HCT116 (cell line): ENCODE measurements around the gene ACTRT1. TPM values are rescaled to one million over a fixed set of nuclear protein-coding genes. Genes with fewer than 3 reads are reported as not detected.

Source experiments
- ATAC-seq: fragments of 200-7000 bp; cut with Tn5 transposase; 2 replicates; pipeline ENCODE4 v1.9.1; 2020; ENCODE audit warnings: mild to moderate bottlenecking, moderate library complexity
- BruUV-seq: library from RNA; stranded (reverse); fragments of 400-500 nt; replicated peaks from 2 replicates; lab custom pipeline; 2021; lab: Mats Ljungman, UMichigan
- CTCF ChIA-PET: fragments of 300-600 bp; sonication (Branson Sonifier 250); formaldehyde crosslinking; loops from one replicate; lab custom pipeline; 2021; ENCODE audit warnings: antibody characterized with exemption; lab: Charles Lee
- POLR2A ChIA-PET: fragments of 300-600, 350-600 bp; sonication (Branson Sonifier 250); formaldehyde crosslinking; loops from one replicate; lab custom pipeline; 2021; ENCODE audit warnings: antibody characterized with exemption; lab: Charles Lee
- RAD21 ChIA-PET, 2 experiments: fragments of 300-600 bp; sonication (Branson Sonifier 250); formaldehyde crosslinking; loops; one replicate each; lab custom pipeline; 2023; ENCODE audit warnings: low total read pairs in 2 of 2; ENCODE audit not compliant: uncharacterized antibody in 2 of 2, unreplicated experiment in 2 of 2, low non-redundant PET in 1 of 2; lab: Charles Lee
- DNase-seq: peaks from one replicate; pipeline ENCODE4 v3.0.0-alpha.2; 2010; ENCODE audit warnings: low read depth, low spot score
- H2AFZ ChIP-seq: fragments of 200-600 bp; shearing (Covaris generic), sonication (generic); 2 replicates; pipeline ENCODE4 v1.6.1; 2017; ENCODE audit warnings: low read depth, mixed run types, mixed read lengths, antibody characterized with exemption, low read length; ENCODE audit not compliant: poor library complexity, severe bottlenecking
- H3K27ac ChIP-seq: 2 replicates; pipeline ENCODE4 v1.5.1; 2012; ENCODE audit warnings: low read depth, low read length
- H3K27me3 ChIP-seq: fragments of 200-600 bp; sonication (generic); 2 replicates; pipeline ENCODE4 v1.6.1; 2016; ENCODE audit warnings: mixed run types, low read length, mixed read lengths; ENCODE audit not compliant: insufficient read depth
- H3K36me3 ChIP-seq, 2 experiments: fragments of 200-500 bp in 1 of 2; fragments of 200-600 bp in 1 of 2; sonication (Bioruptor generic) in 1 of 2; sonication (generic) in 1 of 2; 2 replicates each; pipeline versions ENCODE4 v1.5.1 to v1.6.1; 2014 to 2016; ENCODE audit warnings: low read length in 2 of 2, inconsistent platforms in 1 of 2, mixed read lengths in 1 of 2, mixed run types in 1 of 2; ENCODE audit not compliant: insufficient read depth in 2 of 2, control insufficient read depth in 1 of 2
- H3K4me1 ChIP-seq, 2 experiments: fragments of 200-600 bp in 1 of 2; sonication (generic) in 1 of 2; 2 replicates each; pipeline versions ENCODE4 v1.5.1 to v1.6.1; 2012 to 2017; ENCODE audit warnings: low read length in 2 of 2, inconsistent platforms in 1 of 2, mild to moderate bottlenecking in 1 of 2, mixed read lengths in 1 of 2, mixed run types in 1 of 2, moderate library complexity in 1 of 2; ENCODE audit not compliant: insufficient read depth in 2 of 2, control insufficient read depth in 1 of 2
- H3K4me2 ChIP-seq: fragments of 200-600 bp; sonication (generic); 2 replicates; pipeline ENCODE4 v1.6.1; 2017; ENCODE audit warnings: mixed run types, low read length, mixed read lengths
- H3K4me3 ChIP-seq, 2 experiments: fragments of 200-600 bp in 1 of 2; sonication (generic) in 1 of 2; replicated peaks in 1 of 2; 2 replicates each; pipeline ENCODE4 v1.5.1; 2011 to 2016; ENCODE audit warnings: low read length in 2 of 2, control low read depth in 1 of 2, low read depth in 1 of 2, mild to moderate bottlenecking in 1 of 2, mixed read lengths in 1 of 2, mixed run types in 1 of 2
- H3K79me2 ChIP-seq: fragments of 200-600 bp; sonication (generic); 2 replicates; pipeline ENCODE4 v1.6.1; 2017; ENCODE audit warnings: mild to moderate bottlenecking, mixed run types, low read length, moderate library complexity, mixed read lengths; ENCODE audit not compliant: insufficient read depth
- H3K9ac ChIP-seq: fragments of 200-600 bp; sonication (generic); 2 replicates; pipeline ENCODE4 v1.6.1; 2016; ENCODE audit warnings: low read length, mixed read lengths
- H3K9me2 ChIP-seq: fragments of 200-600 bp; sonication (generic), shearing (Covaris generic); 2 replicates; pipeline ENCODE4 v1.6.1; 2017; ENCODE audit warnings: mixed run types, mild to moderate bottlenecking, moderate library complexity; ENCODE audit not compliant: insufficient read depth
- H3K9me3 ChIP-seq, 2 experiments: fragments of 200-500 bp in 1 of 2; fragments of 200-600 bp in 1 of 2; sonication (Bioruptor generic) in 1 of 2; sonication (generic) in 1 of 2; 2 replicates each; pipeline ENCODE4 v1.6.1; 2014 to 2017; ENCODE audit warnings: low read length in 2 of 2, mixed read lengths in 2 of 2, inconsistent platforms in 1 of 2, low read depth in 1 of 2, mild to moderate bottlenecking in 1 of 2, mixed run types in 1 of 2, moderate library complexity in 1 of 2; ENCODE audit not compliant: control insufficient read depth in 1 of 2, insufficient read depth in 1 of 2
- H4K20me1 ChIP-seq: fragments of 200-600 bp; sonication (generic), shearing (Covaris generic); 2 replicates; pipeline ENCODE4 v1.6.1; 2017; ENCODE audit warnings: mixed run types, mild to moderate bottlenecking, moderate library complexity; ENCODE audit not compliant: insufficient read depth
- CBX3 ChIP-seq: IDR thresholded peaks from 2 replicates; pipeline ENCODE4 v1.6.1; 2012; ENCODE audit warnings: low read depth
- CEBPB ChIP-seq: IDR thresholded peaks from 2 replicates; pipeline ENCODE4 v1.6.1; 2012; ENCODE audit warnings: low read depth
- EZH2 ChIP-seq: fragments of 200-600 bp; sonication (generic); IDR thresholded peaks from 2 replicates; pipeline ENCODE4 v1.6.1; 2017; ENCODE audit warnings: antibody characterized with exemption, mixed run types
- SIN3A ChIP-seq: IDR thresholded peaks from 2 replicates; pipeline ENCODE4 v1.6.1; 2012; ENCODE audit warnings: low read depth
- TCF7L2 ChIP-seq: IDR thresholded peaks from 2 replicates; pipeline ENCODE4 v1.7.0; 2011; ENCODE audit warnings: borderline replicate concordance, inconsistent platforms; ENCODE audit not compliant: insufficient read depth, insufficient read length; ENCODE audit errors: extremely low read depth
- ZBTB33 ChIP-seq: IDR thresholded peaks from 2 replicates; pipeline ENCODE4 v1.6.1; 2011; ENCODE audit warnings: mild to moderate bottlenecking, low read length, moderate library complexity; ENCODE audit not compliant: insufficient replicate concordance; ENCODE audit errors: extremely low read depth
- intact Hi-C: fragments of 100-400 bp; cut with micrococcal nuclease; formaldehyde crosslinking; loops from 2 replicates; pipeline ENCODE4 v1.10.0; 2022
- total RNA-seq: library from RNA; stranded (reverse); gene quantifications from one replicate; pipeline ENCODE4 v1.2.1, GENCODE V29; 2021; ENCODE audit not compliant: unreplicated experiment
- TF ChIP-seq, protein P1 (sequence below): IDR thresholded peaks from 2 replicates; pipeline ENCODE4 v1.6.1; 2012; ENCODE audit warnings: low read depth

ACTRT1 gene
- total RNA-seq, 1 experiment from 2014 or later = not detected

DNA sequence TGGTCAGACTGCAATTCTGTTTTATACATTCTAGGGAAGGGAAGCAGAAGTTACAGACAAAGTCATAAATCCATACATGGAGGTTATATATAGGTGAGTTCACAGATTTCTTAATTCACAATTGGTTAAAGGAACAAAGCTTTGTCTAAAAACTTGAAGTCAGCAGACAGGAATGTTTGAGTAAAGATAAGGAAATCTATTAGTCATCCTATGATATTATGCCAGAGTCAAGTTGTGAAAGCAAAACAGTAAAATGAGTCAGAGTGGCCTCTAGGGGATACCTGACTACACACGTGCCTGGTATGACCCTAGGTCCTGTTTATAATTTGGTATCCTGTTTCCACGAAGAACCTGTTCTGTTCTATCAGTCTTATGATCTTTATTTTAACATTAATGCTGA is 31.5 kb downstream of the ACTRT1 start:
- Histone ChIP-seq H3K4me3 (no peak overlapping the region), H3K36me3 (no peaks in the 10 kb centered on the region), H3K4me2 (no peak overlapping the region), H2AFZ (no peak overlapping the region), H3K4me1 (no peaks in the 10 kb centered on the region), H3K27ac (no peak overlapping the region), H3K9ac (no peak overlapping the region), H3K9me2 (no peaks in the 10 kb centered on the region), H4K20me1 (no peaks in the 10 kb centered on the region), H3K79me2 (no peaks in the 10 kb centered on the region), H3K27me3 (no peaks in the 10 kb centered on the region), H3K9me3 (no peaks in the 10 kb centered on the region)
- DNase-seq (no peak), ATAC-seq (no peak)
- ChIA-PET RAD21 (no interaction called here), CTCF (no interaction called here), POLR2A (no interaction called here)
- no TSS peak for BruUV-seq
- intact Hi-C loops = no loop called here
- TF ChIP-seq TCF7L2 (no peak), SIN3A (no peak), CEBPB (no peak), CBX3 (no peak), EZH2 (no peak), ZBTB33 (no peak)

- intact Hi-C loops = no loop called here
- H2AFZ ChIP-seq = no peak overlapping the region
- no peak overlapping the region for H3K4me2 ChIP-seq
- ChIA-PET RAD21 (no interaction called here), CTCF (no interaction called here), POLR2A (no interaction called here)
- no peaks in the 10 kb centered on the region for H3K36me3 ChIP-seq
- no peak overlapping the region for H3K27ac ChIP-seq
- TF ChIP-seq, protein P1, sequence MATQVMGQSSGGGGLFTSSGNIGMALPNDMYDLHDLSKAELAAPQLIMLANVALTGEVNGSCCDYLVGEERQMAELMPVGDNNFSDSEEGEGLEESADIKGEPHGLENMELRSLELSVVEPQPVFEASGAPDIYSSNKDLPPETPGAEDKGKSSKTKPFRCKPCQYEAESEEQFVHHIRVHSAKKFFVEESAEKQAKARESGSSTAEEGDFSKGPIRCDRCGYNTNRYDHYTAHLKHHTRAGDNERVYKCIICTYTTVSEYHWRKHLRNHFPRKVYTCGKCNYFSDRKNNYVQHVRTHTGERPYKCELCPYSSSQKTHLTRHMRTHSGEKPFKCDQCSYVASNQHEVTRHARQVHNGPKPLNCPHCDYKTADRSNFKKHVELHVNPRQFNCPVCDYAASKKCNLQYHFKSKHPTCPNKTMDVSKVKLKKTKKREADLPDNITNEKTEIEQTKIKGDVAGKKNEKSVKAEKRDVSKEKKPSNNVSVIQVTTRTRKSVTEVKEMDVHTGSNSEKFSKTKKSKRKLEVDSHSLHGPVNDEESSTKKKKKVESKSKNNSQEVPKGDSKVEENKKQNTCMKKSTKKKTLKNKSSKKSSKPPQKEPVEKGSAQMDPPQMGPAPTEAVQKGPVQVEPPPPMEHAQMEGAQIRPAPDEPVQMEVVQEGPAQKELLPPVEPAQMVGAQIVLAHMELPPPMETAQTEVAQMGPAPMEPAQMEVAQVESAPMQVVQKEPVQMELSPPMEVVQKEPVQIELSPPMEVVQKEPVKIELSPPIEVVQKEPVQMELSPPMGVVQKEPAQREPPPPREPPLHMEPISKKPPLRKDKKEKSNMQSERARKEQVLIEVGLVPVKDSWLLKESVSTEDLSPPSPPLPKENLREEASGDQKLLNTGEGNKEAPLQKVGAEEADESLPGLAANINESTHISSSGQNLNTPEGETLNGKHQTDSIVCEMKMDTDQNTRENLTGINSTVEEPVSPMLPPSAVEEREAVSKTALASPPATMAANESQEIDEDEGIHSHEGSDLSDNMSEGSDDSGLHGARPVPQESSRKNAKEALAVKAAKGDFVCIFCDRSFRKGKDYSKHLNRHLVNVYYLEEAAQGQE = no peak
- H3K27me3 ChIP-seq = no peaks in the 10 kb centered on the region
- H3K79me2 ChIP-seq = no peaks in the 10 kb centered on the region
- ATAC-seq = no peak
- no peaks in the 10 kb centered on the region for H3K9me2 ChIP-seq
- no peaks in the 10 kb centered on the region for H3K9me3 ChIP-seq
- no peak overlapping the region for H3K9ac ChIP-seq
- no peaks in the 10 kb centered on the region for H3K4me1 ChIP-seq
- DNase-seq = no peak
- H3K4me3 ChIP-seq = no peak overlapping the region
- BruUV-seq = no TSS peak
- H4K20me1 ChIP-seq = no peaks in the 10 kb centered on the region
Observed at GRCh38 chrX:128019218-128019617, 33.0 kb downstream of the ACTRT1 start.
